Astrocyte of the cerebellum (primary cell): Measurements from ENCODE around the gene STK11IP.

Experiments
- DNase-seq: peaks from one replicate; pipeline ENCODE4 v3.0.0-alpha.2; 2011; ENCODE audit warnings: low read depth
- H3K4me3 ChIP-seq: 2 replicates; pipeline ENCODE4 v1.5.1; 2011; ENCODE audit warnings: mild to moderate bottlenecking, low read depth, low read length, moderate library complexity
- in situ Hi-C: cut with HindIII; loops from 2 replicates; pipeline ENCODE4 v1.10.0; 2017; ENCODE audit warnings: low sequenced_read_pairs
- TF ChIP-seq, protein P1 (sequence below): IDR thresholded peaks from 2 replicates; pipeline ENCODE4 v1.5.1; 2012; ENCODE audit warnings: low read length, low read depth, moderate library complexity, mild to moderate bottlenecking; ENCODE audit errors: missing control alignments

The STK11IP gene

DNA sequence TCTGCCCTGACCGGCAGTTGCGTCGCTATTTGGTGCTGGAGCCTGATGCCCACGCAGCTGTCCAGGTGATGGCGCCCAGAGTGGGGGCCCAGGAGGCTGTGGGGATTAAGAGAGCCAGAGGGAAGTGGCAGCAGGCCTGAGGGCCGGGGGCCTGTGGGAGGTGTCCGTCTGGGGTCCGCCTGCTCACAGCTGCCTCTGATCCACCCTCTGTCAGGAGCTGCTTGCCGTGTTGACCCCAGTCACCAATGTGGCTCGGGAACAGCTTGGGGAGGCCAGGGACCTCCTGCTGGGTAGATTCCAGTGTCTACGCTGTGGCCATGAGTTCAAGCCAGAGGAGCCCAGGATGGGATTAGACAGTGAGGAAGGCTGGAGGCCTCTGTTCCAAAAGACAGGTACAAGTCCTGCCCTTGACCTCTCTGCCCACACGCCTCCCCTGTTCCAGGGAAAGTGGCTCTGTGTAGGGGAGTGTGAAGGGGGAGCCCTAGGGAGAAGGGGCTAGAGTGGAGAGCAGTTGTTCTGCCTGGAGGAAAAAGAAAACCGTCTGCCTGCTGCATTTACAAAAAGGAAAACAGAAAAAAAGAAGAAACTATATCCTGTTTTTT is 11.6 kb downstream of the STK11IP start:
- in situ Hi-C loops, result no loop called here
- no peak overlapping the region for H3K4me3 ChIP-seq
- TF ChIP-seq, protein P1, sequence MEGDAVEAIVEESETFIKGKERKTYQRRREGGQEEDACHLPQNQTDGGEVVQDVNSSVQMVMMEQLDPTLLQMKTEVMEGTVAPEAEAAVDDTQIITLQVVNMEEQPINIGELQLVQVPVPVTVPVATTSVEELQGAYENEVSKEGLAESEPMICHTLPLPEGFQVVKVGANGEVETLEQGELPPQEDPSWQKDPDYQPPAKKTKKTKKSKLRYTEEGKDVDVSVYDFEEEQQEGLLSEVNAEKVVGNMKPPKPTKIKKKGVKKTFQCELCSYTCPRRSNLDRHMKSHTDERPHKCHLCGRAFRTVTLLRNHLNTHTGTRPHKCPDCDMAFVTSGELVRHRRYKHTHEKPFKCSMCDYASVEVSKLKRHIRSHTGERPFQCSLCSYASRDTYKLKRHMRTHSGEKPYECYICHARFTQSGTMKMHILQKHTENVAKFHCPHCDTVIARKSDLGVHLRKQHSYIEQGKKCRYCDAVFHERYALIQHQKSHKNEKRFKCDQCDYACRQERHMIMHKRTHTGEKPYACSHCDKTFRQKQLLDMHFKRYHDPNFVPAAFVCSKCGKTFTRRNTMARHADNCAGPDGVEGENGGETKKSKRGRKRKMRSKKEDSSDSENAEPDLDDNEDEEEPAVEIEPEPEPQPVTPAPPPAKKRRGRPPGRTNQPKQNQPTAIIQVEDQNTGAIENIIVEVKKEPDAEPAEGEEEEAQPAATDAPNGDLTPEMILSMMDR, result no peak
- DNase-seq, result no peak

DNA sequence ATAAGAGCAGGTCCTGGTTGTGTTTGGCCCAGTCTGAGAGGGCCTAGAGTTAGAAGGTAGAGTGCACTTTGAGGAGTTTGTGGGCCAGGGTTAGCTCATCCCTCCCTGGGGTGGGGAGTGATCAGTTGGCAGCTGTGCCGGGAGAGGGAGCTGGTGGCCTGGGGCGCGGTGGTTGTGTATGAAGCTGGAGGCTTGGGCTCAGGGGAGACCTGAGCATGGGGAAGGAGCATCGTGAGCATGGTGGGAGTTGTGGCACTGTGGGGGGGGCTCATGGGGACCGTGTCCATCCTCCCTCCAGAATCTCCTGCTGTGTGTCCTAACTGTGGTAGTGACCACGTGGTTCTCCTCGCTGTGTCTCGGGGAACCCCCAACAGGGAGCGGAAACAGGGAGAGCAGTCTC is 13.6 kb downstream of the STK11IP start:
- no peak overlapping the region for H3K4me3 ChIP-seq
- in situ Hi-C loops, result no loop called here
- no peak for DNase-seq
- TF ChIP-seq, protein P1, result no peak

DNA sequence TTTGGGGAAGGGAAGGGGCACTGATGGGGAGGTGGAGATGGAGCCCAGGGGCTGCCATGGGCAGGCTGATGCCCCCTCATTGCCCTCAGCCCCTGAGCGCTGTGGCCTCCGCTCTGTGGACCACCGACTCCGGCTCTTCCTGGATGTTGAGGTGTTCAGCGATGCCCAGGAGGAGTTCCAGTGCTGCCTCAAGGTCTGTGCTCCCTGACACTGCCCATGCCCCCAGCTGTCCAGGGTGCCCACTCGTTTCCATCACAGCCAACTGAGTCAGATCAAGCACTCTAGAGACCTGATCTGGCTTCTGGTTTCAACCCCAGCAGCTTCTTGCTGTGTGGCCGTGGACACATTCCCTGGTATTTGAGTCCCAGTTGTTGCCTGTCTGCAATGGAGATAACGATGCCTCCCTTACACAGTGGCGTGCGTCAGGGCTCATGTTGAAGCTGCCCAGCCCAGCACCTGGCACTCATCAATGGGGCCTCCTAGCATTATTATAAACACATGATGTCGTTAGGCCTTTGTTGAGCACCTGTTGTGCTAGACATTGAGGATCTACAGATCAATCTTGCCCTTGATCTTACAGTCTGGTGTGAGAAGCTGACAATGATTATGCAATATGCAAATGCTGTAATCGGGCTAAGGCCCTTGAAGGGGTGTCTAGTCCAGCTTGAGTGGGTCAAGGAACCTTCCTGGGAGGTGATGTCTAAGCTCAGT is 14.4 kb downstream of the STK11IP start:
- H3K4me3 ChIP-seq, result no peak overlapping the region
- no peak for DNase-seq
- TF ChIP-seq, protein P1, result no peak
- in situ Hi-C loops, result no loop called here

DNA sequence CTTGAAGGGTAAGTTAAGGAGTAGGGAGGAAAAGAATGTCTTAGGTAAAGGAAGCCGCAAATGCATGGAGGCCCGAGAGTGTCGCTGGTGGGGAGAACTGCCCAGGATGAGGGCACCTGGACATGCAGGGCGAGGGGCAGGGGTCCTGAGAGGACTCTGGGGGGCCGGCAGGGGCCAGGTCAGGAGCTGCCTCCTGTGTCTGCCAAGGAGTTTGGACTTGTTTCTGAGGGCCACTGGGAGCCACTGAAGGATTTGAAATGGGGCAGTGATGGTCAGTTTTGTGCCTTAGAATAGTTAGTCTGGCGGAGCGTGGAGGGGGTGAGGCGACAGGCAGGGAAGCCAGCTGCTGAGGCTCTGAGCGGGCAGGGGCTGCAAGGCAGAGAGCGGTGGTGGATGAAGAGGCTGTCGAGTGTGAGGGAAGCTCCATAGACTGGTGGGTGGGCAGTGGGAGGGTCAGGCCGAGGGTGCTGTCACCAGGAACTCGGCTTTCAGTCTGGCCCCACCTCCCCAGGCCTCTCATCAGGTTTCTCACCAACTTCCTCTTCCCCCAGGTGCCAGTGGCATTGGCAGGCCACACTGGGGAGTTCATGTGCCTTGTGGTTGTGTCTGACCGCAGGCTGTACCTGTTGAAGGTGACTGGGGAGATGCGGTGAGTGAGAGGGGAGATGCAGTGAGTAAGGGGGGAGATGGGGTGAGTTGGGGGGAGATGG is 15.1 kb downstream of the STK11IP start:
- no peak overlapping the region for H3K4me3 ChIP-seq
- no peak for DNase-seq
- TF ChIP-seq, protein P1, result no peak
- in situ Hi-C loops, result no loop called here

DNA sequence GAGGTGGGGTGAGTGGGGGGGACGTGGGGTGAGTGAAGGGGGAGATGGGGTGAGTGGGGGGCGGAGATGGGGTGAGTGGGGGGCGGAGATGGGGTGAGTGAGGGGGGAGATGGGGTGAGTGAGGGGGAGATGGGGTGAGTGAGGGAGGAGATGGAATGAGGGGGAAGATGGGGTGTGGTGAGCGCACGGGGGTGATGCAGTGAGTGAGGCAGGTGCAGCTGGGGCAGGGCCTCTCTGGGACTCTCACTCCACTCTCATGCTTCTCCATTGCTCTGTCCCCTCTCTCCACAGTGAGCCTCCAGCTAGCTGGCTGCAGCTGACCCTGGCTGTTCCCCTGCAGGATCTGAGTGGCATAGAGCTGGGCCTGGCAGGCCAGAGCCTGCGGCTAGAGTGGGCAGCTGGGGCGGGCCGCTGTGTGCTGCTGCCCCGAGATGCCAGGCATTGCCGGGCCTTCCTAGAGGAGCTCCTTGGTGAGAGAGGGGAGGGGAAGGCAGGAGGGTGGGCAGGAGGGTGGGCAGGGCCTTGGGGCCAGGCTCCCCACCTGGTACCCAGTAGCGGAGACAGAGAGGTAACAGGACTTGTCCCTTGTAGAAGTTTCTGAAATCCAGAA is 15.9 kb downstream of the STK11IP start:
- in situ Hi-C loops, result no loop called here
- DNase-seq, result no peak
- no peak overlapping the region for H3K4me3 ChIP-seq
- TF ChIP-seq, protein P1, result no peak

DNA sequence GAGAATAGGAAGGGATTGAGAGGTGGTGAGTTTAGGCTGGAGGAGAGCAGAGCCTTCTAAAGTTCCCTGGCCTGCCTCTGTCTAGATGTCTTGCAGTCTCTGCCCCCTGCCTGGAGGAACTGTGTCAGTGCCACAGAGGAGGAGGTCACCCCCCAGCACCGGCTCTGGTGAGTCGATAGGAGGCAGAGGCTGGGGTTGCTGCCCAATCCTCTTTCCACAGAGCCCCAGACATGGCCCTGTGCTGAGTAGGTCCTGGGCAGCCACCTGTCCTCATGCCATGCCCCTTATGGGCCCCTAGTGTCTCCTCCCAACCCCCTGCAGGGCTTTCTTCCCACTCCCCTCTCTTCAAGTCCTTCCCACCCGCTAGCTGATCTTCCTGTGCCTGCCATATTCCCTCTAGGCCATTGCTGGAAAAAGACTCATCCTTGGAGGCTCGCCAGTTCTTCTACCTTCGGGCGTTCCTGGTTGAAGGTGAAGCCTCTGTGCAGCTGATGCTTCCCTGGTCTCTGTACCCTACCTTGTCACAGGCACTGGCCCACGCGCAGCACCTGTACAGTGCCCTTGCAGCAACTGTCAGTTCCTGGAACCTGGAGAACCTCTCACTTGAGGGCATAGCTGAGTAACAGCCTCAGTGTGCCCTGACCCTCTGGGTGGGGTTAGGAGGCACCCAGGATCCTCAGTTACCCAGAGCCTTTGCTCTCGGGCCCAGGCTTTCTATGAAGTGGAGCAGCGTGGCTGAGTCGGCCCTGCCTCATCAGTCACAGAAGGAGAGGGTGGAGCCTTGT is 16.6 kb downstream of the STK11IP start:
- in situ Hi-C loops, result no loop called here
- no peak for DNase-seq
- no peak overlapping the region for H3K4me3 ChIP-seq
- TF ChIP-seq, protein P1, result no peak
